Liver (tissue), 9 donors: Measurements from ENCODE around the gene RASAL1. TPM values are rescaled to one million over a fixed set of nuclear protein-coding genes. Genes with fewer than 3 reads are reported as not detected.

Experiments
- DNase-seq: peaks from one replicate; pipeline ENCODE4 v3.0.0-alpha.2; 2017; ENCODE audit warnings: low spot score
- H3K27ac ChIP-seq, 2 donors: one replicate each; pipeline ENCODE4 v1.7.0; 2013; ENCODE audit warnings: inconsistent platforms in 2 of 2, low read length in 2 of 2, control low read depth in 1 of 2, low read depth in 1 of 2, mild to moderate bottlenecking in 1 of 2
- H3K27me3 ChIP-seq, 4 donors: one replicate each; pipeline versions ENCODE4 v1.6.1 to v1.7.0; 2013; ENCODE audit warnings: low read length in 3 of 4, inconsistent platforms in 1 of 4, mild to moderate bottlenecking in 1 of 4, moderate library complexity in 1 of 4; ENCODE audit not compliant: control insufficient read depth in 4 of 4, insufficient read depth in 4 of 4
- H3K36me3 ChIP-seq, 4 donors: one replicate each; pipeline versions ENCODE4 v1.6.1 to v1.7.0; 2013; ENCODE audit warnings: low read length in 3 of 4, mild to moderate bottlenecking in 3 of 4, low read depth in 1 of 4, moderate library complexity in 1 of 4; ENCODE audit not compliant: control insufficient read depth in 4 of 4, insufficient read depth in 3 of 4
- H3K4me1 ChIP-seq, 4 donors: one replicate each; pipeline versions ENCODE4 v1.6.1 to v1.7.0; 2013; ENCODE audit warnings: low read length in 3 of 4, mild to moderate bottlenecking in 3 of 4, moderate library complexity in 1 of 4; ENCODE audit not compliant: control insufficient read depth in 4 of 4, insufficient read depth in 4 of 4
- H3K4me3 ChIP-seq, 3 donors: one replicate each; pipeline versions ENCODE4 v1.6.1 to v1.7.0; 2013; ENCODE audit warnings: low read length in 3 of 3, control low read depth in 1 of 3, low read depth in 1 of 3, mild to moderate bottlenecking in 1 of 3
- H3K9ac ChIP-seq, 2 donors: one replicate each; pipeline ENCODE4 v1.7.0; 2013; ENCODE audit warnings: low read length in 2 of 2, mild to moderate bottlenecking in 2 of 2, moderate library complexity in 2 of 2, control low read depth in 1 of 2, low read depth in 1 of 2
- H3K9me3 ChIP-seq, 4 donors: one replicate each; pipeline versions ENCODE4 v1.6.1 to v1.7.0; 2013; ENCODE audit warnings: low read length in 3 of 4; ENCODE audit not compliant: control insufficient read depth in 4 of 4
- ATF3 ChIP-seq: IDR thresholded peaks from 2 replicates; pipeline ENCODE4 v1.6.1; 2016; ENCODE audit warnings: antibody characterized with exemption
- CTCF ChIP-seq: fragments of 150-350 bp; IDR thresholded peaks from 2 replicates; pipeline ENCODE4 v1.5.1; 2017; ENCODE audit warnings: improper control_type of control experiment, low read depth, low read length; ENCODE audit not compliant: missing input control
- EGR1 ChIP-seq, 2 donors: IDR thresholded peaks; 2 replicates each; pipeline ENCODE4 v1.6.1; 2016 to 2018; ENCODE audit warnings: antibody characterized with exemption in 2 of 2, low read depth in 2 of 2
- FOXA1 ChIP-seq: IDR thresholded peaks from 2 replicates; pipeline ENCODE4 v1.6.1; 2016; ENCODE audit warnings: antibody characterized with exemption
- FOXA2 ChIP-seq: IDR thresholded peaks from 2 replicates; pipeline ENCODE4 v1.6.1; 2016; ENCODE audit warnings: antibody characterized with exemption
- GABPA ChIP-seq, 2 donors: IDR thresholded peaks in 1 of 2; conservative IDR thresholded peaks in 1 of 2; 2 replicates each; pipeline ENCODE4 v1.6.1; 2016; ENCODE audit warnings: antibody characterized with exemption in 2 of 2, mild to moderate bottlenecking in 1 of 2, moderate library complexity in 1 of 2
- HNF4A ChIP-seq, 2 donors: conservative IDR thresholded peaks; 2 replicates each; pipeline ENCODE4 v1.6.1; 2016; ENCODE audit warnings: antibody characterized with exemption in 2 of 2, mild to moderate bottlenecking in 2 of 2
- HNF4G ChIP-seq: IDR thresholded peaks from 2 replicates; pipeline ENCODE4 v1.6.1; 2016; ENCODE audit warnings: antibody characterized with exemption
- JUND ChIP-seq, 2 donors: IDR thresholded peaks; 2 replicates each; pipeline ENCODE4 v1.6.1; 2016; ENCODE audit warnings: antibody characterized with exemption in 2 of 2
- MAX ChIP-seq: IDR thresholded peaks from 2 replicates; pipeline ENCODE4 v1.6.1; 2016; ENCODE audit warnings: antibody characterized with exemption
- NR2F2 ChIP-seq: IDR thresholded peaks from 2 replicates; pipeline ENCODE4 v1.6.1; 2016; ENCODE audit warnings: antibody characterized with exemption
- RAD21 ChIP-seq, 2 donors: IDR thresholded peaks; 2 replicates each; pipeline ENCODE4 v1.6.1; 2016; ENCODE audit warnings: antibody characterized with exemption in 2 of 2, mild to moderate bottlenecking in 2 of 2
- REST ChIP-seq: IDR thresholded peaks from 2 replicates; pipeline ENCODE4 v1.6.1; 2016; ENCODE audit warnings: antibody characterized with exemption, mild to moderate bottlenecking
- RXRA ChIP-seq, 2 donors: IDR thresholded peaks; 2 replicates each; pipeline ENCODE4 v1.6.1; 2017 to 2018; ENCODE audit warnings: antibody characterized with exemption in 2 of 2, mild to moderate bottlenecking in 1 of 2
- SP1 ChIP-seq: IDR thresholded peaks from 2 replicates; pipeline ENCODE4 v1.6.1; 2018; ENCODE audit warnings: antibody characterized with exemption, mild to moderate bottlenecking
- TAF1 ChIP-seq: conservative IDR thresholded peaks from 2 replicates; pipeline ENCODE4 v1.6.1; 2016; ENCODE audit warnings: antibody characterized with exemption, mild to moderate bottlenecking
- YY1 ChIP-seq: IDR thresholded peaks from 2 replicates; pipeline ENCODE4 v1.6.1; 2016; ENCODE audit warnings: antibody characterized with exemption, mild to moderate bottlenecking
- ZBTB33 ChIP-seq: IDR thresholded peaks from 2 replicates; pipeline ENCODE4 v1.6.1; 2016; ENCODE audit warnings: antibody characterized with exemption
- WGBS: extraction: QIAGEN DNeasy Blood & Tissue Kit; methylation state at CpG from one replicate; pipeline ENCODE4 v1.1.7; 2013; 5-methylcytosine and 5-hydroxymethylcytosine counted together
- polyA plus RNA-seq, 2 donors: library from polyadenylated mRNA; stranded (reverse) in 1 of 2; unstranded in 1 of 2; fragments of 200-250 nt in 1 of 2; fragments of >200 nt in 1 of 2; fragmentation: Nextera tagmentation in 1 of 2; extraction: Ambion mirVana in 1 of 2; gene quantifications; one replicate each; pipeline versions ENCODE4 v1.2.1 to v1.2.3, GENCODE V29; 2013 to 2015
- total RNA-seq, 2 donors: library from RNA; depleted of rRNA; stranded (reverse); fragments of >200 nt; gene quantifications; one replicate each; pipeline ENCODE4 v1.2.3, GENCODE V29; 2014
- donor health status: healthy.
- donor health status: healthy.
- donor health status: healthy.
- donor health status: healthy.
- donor health status: healthy.

RASAL1 gene
- total and polyA plus RNA-seq, 4 donors: 0.20 to 0.33 (median 0.26) TPM

GRCh38 chr12:113090740-113091139 lies 44.8 kb downstream of the RASAL1 start:
- peaks cover 0 to 4% (median 0%) of the 10 kb centered on the region in 4 donors for H3K36me3 ChIP-seq
- H3K9ac ChIP-seq: no peak overlapping the region
- no peak for TF ChIP-seq YY1
- TF ChIP-seq JUND (IDR thresholded peaks at IDR 0.05): no peak
- TF ChIP-seq HNF4A (conservative IDR thresholded peaks at IDR 0.05): no peak
- no peak for TF ChIP-seq GABPA (IDR thresholded peaks at IDR 0.05 in 1 of 2, conservative IDR thresholded peaks at IDR 0.05 in 1 of 2)
- no peak for TF ChIP-seq NR2F2
- no peak for TF ChIP-seq TAF1
- TF ChIP-seq MAX: no peak
- no peak for TF ChIP-seq FOXA2
- no peak for TF ChIP-seq RXRA (IDR thresholded peaks at IDR 0.05)
- TF ChIP-seq ZBTB33: no peak
- TF ChIP-seq REST: no peak
- no peak for TF ChIP-seq CTCF
- no peak for TF ChIP-seq EGR1 (IDR thresholded peaks at IDR 0.05; ENCODE audit: low read depth in 2 of 2)
- TF ChIP-seq FOXA1: no peak
- no peak for TF ChIP-seq ATF3
- TF ChIP-seq HNF4G: no peak
- no peak for TF ChIP-seq RAD21 (IDR thresholded peaks at IDR 0.05)
- H3K4me1 ChIP-seq: peaks cover 0 to 17% (median 13%) of the 10 kb centered on the region in 4 donors
- WGBS: 86% methylated on average over 21 of the region's 21 CpGs
- no peak for DNase-seq
- no peak overlapping the region for H3K27ac ChIP-seq
- no peaks in the 10 kb centered on the region for H3K27me3 ChIP-seq
- no peaks in the 10 kb centered on the region for H3K9me3 ChIP-seq
- H3K4me3 ChIP-seq: no peak overlapping the region

GRCh38 chr12:113089839-113090238 lies 45.7 kb downstream of the RASAL1 start:
- Histone ChIP-seq H3K27ac (no peak overlapping the region), H3K4me3 (no peak overlapping the region), H3K36me3 (no peaks in the 10 kb centered on the region), H3K9ac (no peak overlapping the region), H3K27me3 (no peaks in the 10 kb centered on the region), H3K9me3 (no peaks in the 10 kb centered on the region), H3K4me1 (peaks cover 0 to 17% (median 13%) of the 10 kb centered on the region in 4 donors)
- no peak for DNase-seq
- TF ChIP-seq ZBTB33 (no peak), CTCF (no peak), EGR1 (IDR thresholded peaks at IDR 0.05; ENCODE audit: low read depth in 2 of 2) (no peak), SP1 (no peak), HNF4G (no peak), RXRA (IDR thresholded peaks at IDR 0.05) (no peak), RAD21 (IDR thresholded peaks at IDR 0.05) (no peak)
